Esophagus muscularis mucosa (tissue), 3 donors: ENCODE data around the gene CDK14.

Source experiments
- CTCF ChIP-seq, 3 experiments: fragments of 200-600 bp in 2 of 3; fragments of 450-650 bp in 1 of 3; sonication (generic) in 2 of 3; IDR thresholded peaks; one replicate each; pipeline ENCODE4 v1.5.1; 2017 to 2019; ENCODE audit warnings: antibody characterized with exemption in 3 of 3, mild to moderate bottlenecking in 2 of 3, moderate library complexity in 1 of 3
- POLR2A ChIP-seq: fragments of 450-650 bp; IDR thresholded peaks from one replicate; pipeline ENCODE4 v1.6.1; 2017; ENCODE audit warnings: antibody characterized with exemption, moderate library complexity, mild to moderate bottlenecking, low read depth
- POLR2AphosphoS5 ChIP-seq, 2 donors: sonication (generic); formaldehyde crosslinking; IDR thresholded peaks; one replicate each; pipeline ENCODE4 v1.6.1; 2017; ENCODE audit warnings: antibody characterized with exemption in 2 of 2

- no peak for TF ChIP-seq POLR2A
- TF ChIP-seq CTCF (IDR thresholded peaks at IDR 0.05), result no peak
- TF ChIP-seq POLR2AphosphoS5 (IDR thresholded peaks at IDR 0.05), result no peak
Observed at GRCh38 chr7:91156316-91157185, 560.4 kb downstream of the CDK14 start.
